Stimulated activated CD8-positive, alpha-beta memory T cell treated with anti-CD3 and anti-CD28 coated beads, Interleukin-15, amount 100 ng/mL, for 1 hour (primary cell): ENCODE data around the gene OR10A3.

Source experiments
- DNase-seq: peaks from one replicate; pipeline ENCODE4 v3.0.0-alpha.2; 2020; ENCODE audit warnings: low read depth

OR10A3 gene

GRCh38 chr11:7936615-7937014, 4.9 kb downstream of the OR10A3 start:
- no peak for DNase-seq

- DNase-seq = no peak
These were observed 10.3 kb downstream of the OR10A3 start, which contains the start of gene OR10A6 for GRCh38 chr11:7931168-7931567. OR10A6 (minus strand) TSS chr11:7931268; CDS start chr11:7928662, 2,606 bp downstream.

- no peak for DNase-seq
These were observed 13.9 kb downstream of the OR10A3 start for GRCh38 chr11:7927635-7928034.

GRCh38 chr11:7924536-7924935, 17.0 kb downstream of the OR10A3 start:
- DNase-seq = no peak

GRCh38 chr11:7918141-7918540, 23.4 kb downstream of the OR10A3 start:
- DNase-seq = no peak

- DNase-seq = no peak
These were observed 30.5 kb downstream of the OR10A3 start for GRCh38 chr11:7911011-7911410.

- DNase-seq = no peak
These were observed 31.2 kb downstream of the OR10A3 start for GRCh38 chr11:7910286-7910788.

GRCh38 chr11:7909585-7910285, 31.8 kb downstream of the OR10A3 start:
- no peak for DNase-seq

- DNase-seq = no peak
These were observed 34.4 kb downstream of the OR10A3 start for GRCh38 chr11:7907121-7907520.

- DNase-seq = no peak
These were observed 35.0 kb downstream of the OR10A3 start for GRCh38 chr11:7906481-7906880.

- no peak for DNase-seq
These were observed 35.5 kb downstream of the OR10A3 start for GRCh38 chr11:7905961-7906429.

GRCh38 chr11:7905549-7905948, 36.0 kb downstream of the OR10A3 start:
- no peak for DNase-seq

- DNase-seq = no peak
These were observed 36.6 kb downstream of the OR10A3 start for GRCh38 chr11:7904917-7905316.

GRCh38 chr11:7903940-7904339, 37.6 kb downstream of the OR10A3 start:
- DNase-seq = no peak

- DNase-seq = no peak
These were observed 40.1 kb downstream of the OR10A3 start for GRCh38 chr11:7901319-7901854.

- no peak for DNase-seq
These were observed 40.8 kb downstream of the OR10A3 start for GRCh38 chr11:7900686-7901085.

GRCh38 chr11:7899418-7899817, 42.1 kb downstream of the OR10A3 start:
- DNase-seq = no peak

GRCh38 chr11:7898666-7899283, 42.7 kb downstream of the OR10A3 start:
- no peak for DNase-seq

- DNase-seq = no peak
These were observed 45.3 kb downstream of the OR10A3 start for GRCh38 chr11:7896009-7896785.

GRCh38 chr11:7894251-7894650, 47.3 kb downstream of the OR10A3 start:
- no peak for DNase-seq

GRCh38 chr11:7893796-7894195, 47.7 kb downstream of the OR10A3 start:
- no peak for DNase-seq

- no peak for DNase-seq
These were observed 48.7 kb downstream of the OR10A3 start for GRCh38 chr11:7892840-7893254.
